A549 treated with RU486 at 1 μM for 4 hours (cell line): ENCODE data around the gene SNAPIN. TPM values are rescaled to one million over a fixed set of nuclear protein-coding genes. Genes with fewer than 3 reads are reported as not detected.

Source experiments
- total RNA-seq: library from RNA; stranded (reverse); fragments of 200-300 nt; extraction: Qiagen RNA extraction; gene quantifications from 5 replicates; pipeline ENCODE4 v1.2.3, GENCODE V29; 2022; ENCODE audit warnings: low read depth

SNAPIN gene, protein sequence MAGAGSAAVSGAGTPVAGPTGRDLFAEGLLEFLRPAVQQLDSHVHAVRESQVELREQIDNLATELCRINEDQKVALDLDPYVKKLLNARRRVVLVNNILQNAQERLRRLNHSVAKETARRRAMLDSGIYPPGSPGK
- 53.9 to 63.9 TPM (median 56.8 TPM) in 5 replicates for total RNA-seq

DNA sequence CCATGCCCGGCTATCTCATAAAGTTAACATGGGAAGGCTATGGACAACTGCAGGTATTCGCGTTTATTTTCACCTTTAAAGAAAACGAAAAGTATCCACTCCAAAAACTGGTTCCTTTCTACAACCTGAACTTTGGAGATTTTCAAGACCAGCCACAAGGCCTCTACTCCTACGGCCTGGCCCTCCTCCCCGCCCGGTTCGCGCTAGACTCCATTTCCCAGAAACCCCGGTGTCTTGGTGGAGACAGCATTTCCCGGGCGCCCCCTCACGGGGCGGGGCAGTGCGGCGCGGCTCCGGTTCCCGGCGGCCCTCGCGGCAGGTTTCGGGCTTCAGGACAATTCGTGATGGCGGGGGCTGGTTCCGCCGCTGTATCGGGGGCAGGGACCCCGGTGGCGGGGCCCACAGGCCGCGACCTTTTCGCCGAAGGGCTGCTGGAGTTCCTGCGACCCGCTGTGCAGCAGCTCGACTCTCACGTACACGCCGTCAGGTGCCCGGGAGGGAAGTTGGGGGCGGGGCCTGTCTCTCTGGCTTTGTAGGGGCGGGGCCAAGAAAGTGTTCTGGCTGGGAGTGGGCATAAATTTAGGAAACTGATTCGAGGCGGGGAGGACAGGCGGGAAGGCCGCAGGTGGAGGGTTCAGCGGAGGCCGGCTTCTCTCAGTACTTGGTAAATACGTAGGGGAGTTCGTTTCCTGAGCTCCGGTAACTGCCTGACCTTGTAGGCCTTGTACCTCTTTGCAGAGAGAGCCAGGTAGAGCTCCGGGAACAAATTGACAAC, at the start of gene SNAPIN:
TSS of gene SNAPIN (plus strand) at position 304 of the 775 bp plus-strand sequence. CDS start at position 345, 41 bp downstream.

DNA sequence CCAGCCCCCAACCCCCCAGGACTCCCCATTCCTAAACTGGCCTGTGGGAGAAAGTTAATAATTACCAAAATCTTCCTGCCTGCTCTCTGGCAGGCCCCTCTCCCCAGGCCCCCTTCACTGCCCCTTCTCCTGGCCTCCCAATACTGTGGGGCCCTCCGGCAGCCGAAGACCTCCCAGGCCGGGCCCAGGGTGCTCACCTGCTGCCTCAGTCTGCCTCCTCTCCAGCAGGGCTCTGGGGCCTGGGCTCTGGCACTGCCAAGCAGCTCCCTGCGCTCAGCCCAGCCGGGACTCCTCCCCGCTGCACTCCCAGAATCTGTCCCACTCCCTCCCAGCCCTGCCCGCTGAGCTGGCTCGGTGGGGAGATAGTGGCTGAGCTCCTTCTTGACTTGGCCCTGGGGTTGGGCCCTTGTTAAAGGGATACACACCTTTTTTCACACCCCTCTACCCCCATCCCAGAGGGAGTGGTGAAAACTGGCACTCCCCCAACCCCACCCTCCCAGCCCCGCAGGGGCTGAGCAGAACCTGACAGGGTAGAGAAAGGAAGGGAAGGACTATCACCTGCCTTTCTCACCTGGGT, 45.7 kb upstream of the SNAPIN start, which contains the start of gene S100A16:
TSS of gene S100A16 (minus strand) at position 383 of the 577 bp plus-strand sequence. CDS start 4,986 bp downstream, outside the sequence.

DNA sequence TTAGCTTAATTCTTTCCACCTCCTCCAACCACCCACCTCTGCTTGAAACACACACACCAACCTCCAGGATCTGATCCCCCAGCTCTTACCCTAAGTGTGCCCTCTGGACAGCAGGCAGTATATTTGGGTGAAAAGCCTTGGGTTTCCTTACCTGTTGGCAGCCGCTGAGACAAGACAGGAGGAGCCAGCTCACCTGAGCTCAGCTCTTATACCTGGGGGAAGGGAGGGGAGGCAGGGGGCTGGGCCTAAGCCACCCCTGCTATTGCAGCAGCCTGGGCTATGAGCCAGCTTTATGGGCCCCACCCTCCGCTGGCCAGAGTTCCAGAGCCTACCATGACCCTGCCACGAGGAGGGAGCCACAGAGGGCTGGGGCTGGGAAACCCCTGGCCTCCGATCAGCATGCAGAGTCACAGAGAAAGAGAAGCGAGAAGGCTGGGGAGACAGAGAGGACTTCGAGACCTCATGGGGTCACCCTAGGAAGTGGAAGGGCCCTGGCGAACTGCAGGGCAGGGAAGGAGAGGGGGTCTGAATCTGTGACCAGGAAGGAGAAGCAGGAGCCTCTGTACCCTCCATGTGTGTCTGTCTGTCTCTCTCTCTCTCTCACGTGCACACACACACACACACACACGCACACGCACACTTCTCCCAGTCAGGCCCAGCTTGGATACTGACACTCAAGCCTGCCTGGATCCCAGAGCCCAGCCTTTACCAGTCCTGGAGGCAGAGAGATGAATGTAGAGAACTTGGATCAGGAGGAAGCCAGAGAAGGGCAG, 42.2 kb upstream of the SNAPIN start, which contains the start of gene S100A14:
TSS of gene S100A14 (minus strand) at position 182 of the 773 bp plus-strand sequence. CDS start 467 bp downstream, outside the sequence.

DNA sequence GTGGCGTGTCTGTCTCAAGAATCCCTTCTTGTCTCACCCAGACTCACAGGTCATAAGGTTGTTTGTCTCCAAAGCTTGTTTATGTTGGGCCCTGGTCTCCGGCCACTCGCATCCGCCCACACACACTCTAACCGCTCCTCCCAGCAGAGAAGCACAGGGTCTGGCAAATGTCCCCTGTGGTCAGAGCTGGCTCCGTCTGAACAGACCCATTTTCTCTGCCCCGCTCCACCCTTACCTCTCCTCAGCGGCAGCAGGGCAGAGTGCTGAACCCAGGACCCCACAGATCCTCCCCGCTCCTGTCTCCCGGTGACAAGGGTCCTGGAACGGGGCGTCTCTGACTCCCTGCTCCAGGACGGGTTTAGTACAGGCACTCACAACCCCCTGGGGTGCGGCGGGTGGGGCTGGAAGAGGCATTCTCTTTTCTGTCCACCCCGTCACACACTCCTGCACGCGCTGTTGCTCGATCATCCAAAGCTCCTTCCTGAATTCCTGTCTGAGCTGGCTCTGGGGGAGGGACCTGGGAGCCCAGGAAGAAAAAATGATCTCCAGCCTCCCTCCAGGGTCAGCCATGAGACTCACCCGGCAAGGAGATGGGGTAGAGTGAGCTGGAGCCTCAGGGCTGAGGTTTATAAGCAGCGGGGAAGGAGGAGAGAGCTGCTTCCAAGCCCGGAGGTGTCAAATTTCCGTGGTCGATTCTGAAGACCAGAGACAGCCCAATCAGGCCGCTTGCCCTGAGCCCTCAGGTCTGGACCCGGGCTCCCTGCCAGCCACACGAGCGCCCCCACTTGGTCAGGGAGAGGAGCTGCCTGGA, 31.4 kb upstream of the SNAPIN start, which contains the start of gene S100A13:
TSS of gene S100A13 (minus strand) at position 602 of the 811 bp plus-strand sequence. CDS start 1,033 bp downstream, outside the sequence.

DNA sequence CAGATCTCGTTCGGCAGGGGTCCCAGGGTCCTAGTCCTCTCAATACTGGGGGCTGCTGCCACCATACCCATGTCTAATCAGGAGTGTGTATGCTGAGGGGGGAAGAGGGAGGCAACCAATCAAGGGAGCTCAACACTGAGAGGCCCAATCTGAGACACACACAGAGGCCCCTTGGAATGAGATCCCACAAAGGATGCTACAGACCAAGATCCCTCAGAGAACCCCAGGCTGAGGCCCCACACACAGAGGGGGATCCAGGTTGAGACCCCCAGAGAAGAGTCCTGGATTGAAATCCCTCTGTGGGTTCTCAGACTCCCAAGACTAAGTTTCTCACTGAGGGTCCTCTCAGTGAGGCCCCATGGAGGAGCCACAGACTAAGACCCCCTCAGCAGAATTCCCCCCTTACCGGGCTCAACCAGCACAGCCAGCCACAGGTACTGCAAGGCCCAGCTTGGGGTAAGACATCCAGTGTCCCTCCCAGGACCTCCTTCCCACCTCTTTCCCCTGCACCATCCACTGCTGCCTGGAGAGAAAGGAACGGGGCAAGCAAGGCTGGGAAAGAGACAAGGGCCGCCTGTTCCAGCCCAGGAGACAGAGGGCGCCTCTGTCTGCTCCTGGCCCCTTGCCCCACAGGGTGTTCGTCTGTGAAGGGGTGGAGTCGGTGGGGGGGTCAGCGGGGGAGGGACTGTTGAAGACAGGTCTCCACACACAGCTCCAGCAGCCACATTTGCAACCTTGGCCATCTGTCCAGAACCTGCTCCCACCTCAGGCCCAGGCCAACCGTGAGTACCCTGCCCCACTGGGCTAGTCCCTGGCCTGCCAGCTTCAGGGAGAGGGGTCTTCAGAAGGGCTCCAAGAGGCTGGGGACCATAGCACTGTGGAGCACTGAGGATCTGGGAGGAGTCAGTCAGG, 30.5 kb upstream of the SNAPIN start, which contains the start of gene S100A1:
TSS of gene S100A1 (plus strand) at position 720 of the 912 bp plus-strand sequence. CDS start 2,088 bp downstream, outside the sequence.

DNA sequence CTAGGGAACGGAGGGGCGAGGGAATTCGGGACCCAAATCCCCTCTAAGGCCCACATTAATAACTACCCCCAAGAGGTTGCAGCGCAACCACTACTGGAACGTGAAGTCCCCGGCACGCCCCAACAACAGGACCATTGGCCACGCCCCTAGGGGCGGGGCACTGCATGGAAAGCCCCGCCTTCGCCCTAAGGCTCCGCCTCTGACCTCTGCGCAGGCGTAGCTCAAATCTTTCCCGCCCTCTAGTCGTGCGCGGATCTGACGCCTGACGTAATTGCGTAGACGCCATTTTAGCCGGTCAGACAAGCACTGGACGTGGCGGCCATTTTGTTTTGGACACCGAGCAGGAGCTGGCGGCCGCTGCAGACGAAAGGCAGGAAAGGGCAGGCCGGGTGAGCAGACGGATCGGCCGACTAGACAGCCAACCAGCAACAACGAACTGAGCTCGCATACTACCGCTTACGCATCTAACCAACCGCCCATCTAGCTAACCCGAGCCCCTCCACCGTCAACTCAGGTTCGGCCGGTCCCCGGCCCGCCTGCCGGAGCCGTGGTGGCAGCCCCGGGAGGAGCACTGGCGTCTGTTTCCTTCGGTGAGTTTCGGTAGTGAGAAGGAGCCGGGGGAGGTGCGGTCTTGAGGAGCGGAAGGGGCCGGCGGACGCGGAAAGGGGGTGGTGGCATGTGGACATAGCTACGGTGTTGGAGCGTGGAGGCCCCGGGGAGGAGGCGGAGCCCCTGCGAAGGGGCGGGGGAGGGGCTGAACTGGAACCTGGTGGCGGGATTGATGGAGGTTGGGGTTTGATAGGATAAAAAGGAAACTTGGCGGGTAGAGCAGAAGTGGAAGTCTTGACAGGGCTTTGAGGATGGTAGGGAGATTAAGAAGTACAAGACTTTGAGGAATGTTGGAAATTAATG, 24.5 kb upstream of the SNAPIN start, which contains the start of gene CHTOP:
TSS of gene CHTOP (plus strand) at position 313 of the 912 bp plus-strand sequence. CDS start 2,523 bp downstream, outside the sequence.

DNA sequence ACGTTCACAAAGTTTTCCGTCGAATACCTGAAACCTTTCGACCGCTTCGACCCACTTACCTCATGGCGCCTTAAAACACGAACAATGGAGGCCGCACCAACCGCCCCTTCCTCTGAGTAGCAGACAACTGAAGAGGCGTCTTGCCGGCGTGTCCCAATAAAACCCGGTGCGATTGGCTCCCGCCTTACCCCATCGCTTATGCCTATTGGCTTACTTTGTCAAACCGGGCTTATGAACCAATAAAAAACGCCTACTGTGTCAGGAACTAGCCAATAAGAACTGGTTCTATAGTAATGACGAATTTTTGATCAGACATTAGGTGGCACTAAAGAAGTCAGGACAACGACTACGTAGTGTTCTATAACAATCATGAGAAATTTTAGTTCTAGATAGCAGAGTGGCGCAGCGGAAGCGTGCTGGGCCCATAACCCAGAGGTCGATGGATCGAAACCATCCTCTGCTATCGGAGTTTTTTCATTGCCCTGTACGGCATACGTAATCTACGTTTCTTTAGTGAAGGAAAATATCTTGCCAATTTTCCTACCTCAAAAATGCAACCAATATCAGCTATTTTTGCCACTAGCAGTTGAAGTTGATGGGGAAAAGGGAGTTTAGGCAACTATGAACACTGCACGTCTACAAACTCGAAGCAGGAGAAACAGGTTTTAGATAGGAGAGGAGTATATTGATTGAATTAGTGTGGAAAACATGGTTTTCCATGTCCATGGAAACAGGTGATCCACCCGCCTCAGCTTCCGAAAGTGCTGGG, 12.5 kb downstream of the SNAPIN start, which contains the start of gene ILF2:
TSS of gene ILF2 (minus strand) at position 135 of the 769 bp plus-strand sequence. CDS start at position 64, 71 bp downstream.

DNA sequence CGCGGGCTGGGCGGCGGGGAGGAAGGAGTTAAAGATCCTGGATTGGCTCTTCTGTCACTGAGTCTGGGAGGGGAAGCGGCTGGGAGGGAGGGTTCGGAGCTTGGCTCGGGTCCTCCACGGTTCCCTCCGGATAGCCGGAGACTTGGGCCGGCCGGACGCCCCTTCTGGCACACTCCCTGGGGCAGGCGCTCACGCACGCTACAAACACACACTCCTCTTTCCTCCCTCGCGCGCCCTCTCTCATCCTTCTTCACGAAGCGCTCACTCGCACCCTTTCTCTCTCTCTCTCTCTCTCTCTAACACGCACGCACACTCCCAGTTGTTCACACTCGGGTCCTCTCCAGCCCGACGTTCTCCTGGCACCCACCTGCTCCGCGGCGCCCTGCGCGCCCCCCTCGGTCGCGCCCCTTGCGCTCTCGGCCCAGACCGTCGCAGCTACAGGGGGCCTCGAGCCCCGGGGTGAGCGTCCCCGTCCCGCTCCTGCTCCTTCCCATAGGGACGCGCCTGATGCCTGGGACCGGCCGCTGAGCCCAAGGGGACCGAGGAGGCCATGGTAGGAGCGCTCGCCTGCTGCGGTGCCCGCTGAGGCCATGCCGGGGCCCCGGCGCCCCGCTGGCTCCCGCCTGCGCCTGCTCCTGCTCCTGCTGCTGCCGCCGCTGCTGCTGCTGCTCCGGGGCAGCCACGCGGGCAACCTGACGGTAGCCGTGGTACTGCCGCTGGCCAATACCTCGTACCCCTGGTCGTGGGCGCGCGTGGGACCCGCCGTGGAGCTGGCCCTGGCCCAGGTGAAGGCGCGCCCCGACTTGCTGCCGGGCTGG, 20.2 kb downstream of the SNAPIN start, which contains the start of gene NPR1:
TSS of gene NPR1 (plus strand) at position 170 of the 818 bp plus-strand sequence. CDS start at position 591, 421 bp downstream.

Other genes with a start within 250 kb of the SNAPIN start
- not detected in 5 replicates for gene S100A7A, start 242.2 kb upstream of the SNAPIN start, total RNA-seq
- not detected in 5 replicates for gene S100A7, start 198.1 kb upstream of the SNAPIN start, total RNA-seq
- 3,071 to 3,604 TPM (median 3,274 TPM) in 5 replicates for gene S100A6, start 122.7 kb upstream of the SNAPIN start, total RNA-seq
- gene S100A5, start 117.8 kb upstream of the SNAPIN start, total RNA-seq = 0.42 to 1.1 TPM (median 0.57 TPM) in 5 replicates
- gene S100A4, start 112.9 kb upstream of the SNAPIN start, total RNA-seq = 1,522 to 1,903 TPM (median 1,710 TPM) in 5 replicates
- 85.7 to 107 TPM (median 98.6 TPM) in 5 replicates for gene S100A3, start 109.4 kb upstream of the SNAPIN start, total RNA-seq
- 17.0 to 31.3 TPM (median 24.8 TPM) in 5 replicates for gene S100A2, start 92.9 kb upstream of the SNAPIN start, total RNA-seq
- gene S100A16, start 45.6 kb upstream of the SNAPIN start, total RNA-seq = 415 to 520 TPM (median 478 TPM) in 5 replicates
- gene S100A14, start 42.4 kb upstream of the SNAPIN start, total RNA-seq = 0.28 to 0.73 TPM (median 0.45 TPM) in 5 replicates
- 153 to 185 TPM (median 171 TPM) in 5 replicates for gene S100A13, start 31.2 kb upstream of the SNAPIN start, total RNA-seq
- 0.48 to 1.1 TPM (median 0.76 TPM) in 4 of 5 replicates, not detected in the other for gene S100A1, start 30.3 kb upstream of the SNAPIN start, total RNA-seq
- 66.4 to 82.5 TPM (median 76.1 TPM) in 5 replicates for gene CHTOP, start 24.6 kb upstream of the SNAPIN start, total RNA-seq
- 261 to 313 TPM (median 282 TPM) in 5 replicates for gene ILF2, start 12.3 kb downstream of the SNAPIN start, total RNA-seq
- gene NPR1, start 20.0 kb downstream of the SNAPIN start, total RNA-seq = 0.77 to 1.2 TPM (median 0.97 TPM) in 5 replicates
- gene INTS3, start 69.3 kb downstream of the SNAPIN start, total RNA-seq = 14.1 to 20.4 TPM (median 17.7 TPM) in 5 replicates
- 0.39 to 1.7 TPM (median 0.92 TPM) in 5 replicates for gene SLC27A3, start 116.7 kb downstream of the SNAPIN start, total RNA-seq